HFF-Myc (cell line): Measurements from ENCODE around the gene TUB.

Source experiments
- DNase-seq: peaks from one replicate; pipeline ENCODE4 v3.0.0-alpha.2; 2011; ENCODE audit warnings: low read depth; ENCODE audit errors: extremely low read depth
- H3K4me3 ChIP-seq: replicated peaks from 2 replicates; pipeline ENCODE4 v1.5.1; 2011; ENCODE audit warnings: low read depth, mild to moderate bottlenecking, control low read depth, low read length
- CTCF ChIP-seq: IDR thresholded peaks from 2 replicates; pipeline ENCODE4 v1.5.1; 2012; ENCODE audit warnings: mild to moderate bottlenecking, low read depth, low read length, control low read depth; ENCODE audit errors: missing control alignments

The TUB gene

GRCh38 chr11:8089791-8090510 is 8.9 kb downstream of the TUB start:
- TF ChIP-seq CTCF, result no peak
- H3K4me3 ChIP-seq, result no peak overlapping the region

GRCh38 chr11:8090756-8091155 is 9.7 kb downstream of the TUB start:
- TF ChIP-seq CTCF, result peak; percentile 73
- no peak for DNase-seq
- H3K4me3 ChIP-seq, result no peak overlapping the region

More at GRCh38 chr11:8089791-8090510, 8.9 kb downstream of the TUB start:
- DNase-seq, result no peak

- no peak for TF ChIP-seq CTCF
- no peak overlapping the region for H3K4me3 ChIP-seq
- DNase-seq, result no peak
These were observed 10.7 kb downstream of the TUB start for GRCh38 chr11:8091721-8092120.

GRCh38 chr11:8092587-8093424 is 11.8 kb downstream of the TUB start:
- H3K4me3 ChIP-seq, result no peak overlapping the region
- TF ChIP-seq CTCF, result peak; percentile 82
- DNase-seq, result peak; percentile 31

GRCh38 chr11:8093931-8094575 is 13.0 kb downstream of the TUB start:
- DNase-seq, result no peak
- no peak overlapping the region for H3K4me3 ChIP-seq
- no peak for TF ChIP-seq CTCF

- H3K4me3 ChIP-seq, result no peak overlapping the region
- no peak for TF ChIP-seq CTCF
- no peak for DNase-seq
These were observed 13.6 kb downstream of the TUB start for GRCh38 chr11:8094656-8095055.
